ENCODE results near the gene SYCP2L.

SYCP2L gene

GRCh38 chr6:10963113-10963512, 76.3 kb downstream of the SYCP2L start:
- TF ChIP-seq GATA3 (IDR thresholded peaks at IDR 0.05; ENCODE audit: low read depth, low read length) (no peak), GATA2 (IDR thresholded peaks at IDR 0.05; ENCODE audit: low read depth, low read length) (no peak)

GRCh38 chr6:10964684-10965083, 77.8 kb downstream of the SYCP2L start:
- TF ChIP-seq GATA2 (IDR thresholded peaks at IDR 0.05; ENCODE audit: low read depth, low read length) (no peak), GATA3 (IDR thresholded peaks at IDR 0.05; ENCODE audit: low read depth, low read length) (no peak)

GRCh38 chr6:10968776-10969175, 81.9 kb downstream of the SYCP2L start:
- TF ChIP-seq GATA2 (IDR thresholded peaks at IDR 0.05; ENCODE audit: low read depth, low read length) (no peak), GATA3 (IDR thresholded peaks at IDR 0.05; ENCODE audit: low read depth, low read length) (no peak)

- TF ChIP-seq GATA3 (IDR thresholded peaks at IDR 0.05; ENCODE audit: low read depth, low read length) (no peak), GATA2 (IDR thresholded peaks at IDR 0.05; ENCODE audit: low read depth, low read length) (no peak)
Observed at GRCh38 chr6:10970731-10971130, 83.9 kb downstream of the SYCP2L start.

GRCh38 chr6:10972196-10972595, 85.3 kb downstream of the SYCP2L start:
- no peak for TF ChIP-seq GATA2 (IDR thresholded peaks at IDR 0.05; ENCODE audit: low read depth, low read length)
- no peak for TF ChIP-seq GATA3 (IDR thresholded peaks at IDR 0.05; ENCODE audit: low read depth, low read length)

GRCh38 chr6:10976571-10976970, 89.7 kb downstream of the SYCP2L start:
- TF ChIP-seq GATA3 (IDR thresholded peaks at IDR 0.05; ENCODE audit: low read depth, low read length) (no peak), GATA2 (IDR thresholded peaks at IDR 0.05; ENCODE audit: low read depth, low read length) (no peak)

GRCh38 chr6:10977231-10977968, 90.5 kb downstream of the SYCP2L start:
- TF ChIP-seq GATA3 (IDR thresholded peaks at IDR 0.05; ENCODE audit: low read depth, low read length) (no peak), GATA2 (IDR thresholded peaks at IDR 0.05; ENCODE audit: low read depth, low read length) (no peak)

- no peak for TF ChIP-seq GATA3 (IDR thresholded peaks at IDR 0.05; ENCODE audit: low read depth, low read length)
- TF ChIP-seq GATA2 (IDR thresholded peaks at IDR 0.05; ENCODE audit: low read depth, low read length), result no peak
Observed at GRCh38 chr6:10979603-10980002, 92.8 kb downstream of the SYCP2L start.

GRCh38 chr6:10981409-10981808, 94.6 kb downstream of the SYCP2L start:
- TF ChIP-seq GATA3 (IDR thresholded peaks at IDR 0.05; ENCODE audit: low read depth, low read length) (no peak), GATA2 (IDR thresholded peaks at IDR 0.05; ENCODE audit: low read depth, low read length) (no peak)

- no peak for TF ChIP-seq GATA3 (IDR thresholded peaks at IDR 0.05; ENCODE audit: low read depth, low read length)
- TF ChIP-seq GATA2 (IDR thresholded peaks at IDR 0.05; ENCODE audit: low read depth, low read length), result no peak
Observed at GRCh38 chr6:10989587-10989986, 102.7 kb downstream of the SYCP2L start.

GRCh38 chr6:10991115-10991514, 104.3 kb downstream of the SYCP2L start:
- TF ChIP-seq GATA2 (IDR thresholded peaks at IDR 0.05; ENCODE audit: low read depth, low read length) (no peak), GATA3 (IDR thresholded peaks at IDR 0.05; ENCODE audit: low read depth, low read length) (no peak)

- TF ChIP-seq GATA2 (IDR thresholded peaks at IDR 0.05; ENCODE audit: low read depth, low read length), result no peak
Observed at GRCh38 chr6:10993896-10994295, 107.0 kb downstream of the SYCP2L start.

- no peak for TF ChIP-seq GATA2 (IDR thresholded peaks at IDR 0.05; ENCODE audit: low read depth, low read length)
- TF ChIP-seq GATA3 (IDR thresholded peaks at IDR 0.05; ENCODE audit: low read depth, low read length), result no peak
Observed at GRCh38 chr6:10995114-10995707, 108.4 kb downstream of the SYCP2L start.

- TF ChIP-seq GATA2 (IDR thresholded peaks at IDR 0.05; ENCODE audit: low read depth, low read length) (no peak), GATA3 (IDR thresholded peaks at IDR 0.05; ENCODE audit: low read depth, low read length) (no peak)
Observed at GRCh38 chr6:10999994-11000393, 113.1 kb downstream of the SYCP2L start.

GRCh38 chr6:11002176-11002575, 115.3 kb downstream of the SYCP2L start:
- no peak for TF ChIP-seq GATA2 (IDR thresholded peaks at IDR 0.05; ENCODE audit: low read depth, low read length)
- TF ChIP-seq GATA3 (IDR thresholded peaks at IDR 0.05; ENCODE audit: low read depth, low read length), result no peak
